K562 (cell line): ENCODE data around the gene CEACAM18. TPM values are rescaled to one million over a fixed set of nuclear protein-coding genes. Genes with fewer than 3 reads are reported as not detected.
A peak's percentile ranks its signal among the peaks of the same experiment; 100 is the strongest.

Source experiments
- ATAC-seq: fragments of 200-7000 bp; cut with Tn5 transposase; 3 replicates; pipeline ENCODE4 v1.9.1; 2020; ENCODE audit warnings: moderate library complexity
- BruUV-seq: library from RNA; stranded (reverse); fragments of 400-500 nt; replicated peaks from 2 replicates; lab custom pipeline; 2021; lab: Mats Ljungman, UMichigan
- CTCF ChIA-PET: fragments of 300-600 bp; formaldehyde crosslinking; extraction: SDS; loops from one replicate; lab custom pipeline; 2021; ENCODE audit warnings: low intra/inter-chr PET ratio; lab: Yijun Ruan, JAX
- POLR2A ChIA-PET: fragments of 300-600, 350-650 bp; sonication (Branson Sonifier 250); formaldehyde crosslinking; extraction: SDS; loops from one replicate; lab custom pipeline; 2021; ENCODE audit warnings: antibody characterized with exemption, inconsistent platforms; lab: Yijun Ruan, JAX
- DNase-seq, 4 experiments: peaks; one replicate each; pipeline versions ENCODE4 v3.0.0 to v3.0.0-alpha.2; 2011 to 2018; ENCODE audit warnings: low spot score in 3 of 4, mixed read lengths in 3 of 4; ENCODE audit errors: extremely low read depth in 1 of 4
- FAIRE-seq: peaks from 2 replicates; lab custom pipeline; 2011; peaks lifted over from hg19 to GRCh38; lab: Jason Lieb, UNC
- H2AFZ ChIP-seq: 2 replicates; pipeline ENCODE4 v1.6.0; 2011; ENCODE audit warnings: low read depth, low read length, control low read depth, inconsistent platforms
- H3K27ac ChIP-seq: fragments of 200-600 bp; 3 replicates; pipeline ENCODE4 v1.8.0; 2011; ENCODE audit warnings: low read depth, mild to moderate bottlenecking, control low read depth, inconsistent platforms, low read length, moderate library complexity, mixed read lengths; ENCODE audit errors: extremely low read depth
- H3K27me3 ChIP-seq, 2 experiments: fragments of 300-600 bp in 1 of 2; 2 replicates in 1 of 2; 3 replicates in 1 of 2; pipeline versions ENCODE4 v1.6.0 to v1.8.0; 2011; ENCODE audit warnings: inconsistent platforms in 2 of 2, low read length in 2 of 2, mild to moderate bottlenecking in 1 of 2, mixed read lengths in 1 of 2, moderate library complexity in 1 of 2; ENCODE audit not compliant: control insufficient read depth in 2 of 2, insufficient read depth in 2 of 2
- H3K36me3 ChIP-seq: fragments of 300-600 bp; 3 replicates; pipeline ENCODE4 v1.8.0; 2011; ENCODE audit warnings: mild to moderate bottlenecking, low read length, inconsistent platforms; ENCODE audit not compliant: control insufficient read depth, insufficient read depth
- H3K4me1 ChIP-seq, 2 experiments: fragments of 200-600 bp in 1 of 2; replicated peaks in 1 of 2; 2 replicates in 1 of 2; 3 replicates in 1 of 2; pipeline versions ENCODE4 v1.5.1 to v1.8.0; 2011; ENCODE audit warnings: inconsistent platforms in 2 of 2, low read length in 2 of 2, mild to moderate bottlenecking in 1 of 2, mixed read lengths in 1 of 2, moderate library complexity in 1 of 2; ENCODE audit not compliant: control insufficient read depth in 2 of 2, insufficient read depth in 2 of 2
- H3K4me2 ChIP-seq: 2 replicates; pipeline ENCODE4 v1.6.1; 2011; ENCODE audit warnings: low read length, control low read depth, inconsistent platforms, mixed read lengths; ENCODE audit not compliant: insufficient read depth
- H3K4me3 ChIP-seq: fragments of 200-600 bp; sonication (generic), shearing (Covaris generic); 2 replicates; pipeline ENCODE4 v1.5.1; 2016; ENCODE audit warnings: control low read depth, inconsistent platforms
- H3K79me2 ChIP-seq: fragments of 200-600 bp; 3 replicates; pipeline ENCODE4 v1.8.0; 2011; ENCODE audit warnings: low read length, inconsistent platforms; ENCODE audit not compliant: control insufficient read depth, insufficient read depth
- H3K9ac ChIP-seq, 2 experiments: 2 replicates each; pipeline versions ENCODE4 v1.6.0 to v1.6.1; 2011; ENCODE audit warnings: low read depth in 2 of 2, low read length in 2 of 2, control low read depth in 1 of 2, inconsistent platforms in 1 of 2, mild to moderate bottlenecking in 1 of 2, mixed read lengths in 1 of 2; ENCODE audit not compliant: insufficient read depth in 1 of 2
- H3K9me1 ChIP-seq: one replicate; pipeline ENCODE4 v1.6.0; 2011; ENCODE audit warnings: inconsistent platforms, mild to moderate bottlenecking, low read length, moderate library complexity; ENCODE audit not compliant: control insufficient read depth, insufficient read depth
- H3K9me3 ChIP-seq: replicated peaks from 2 replicates; pipeline ENCODE4 v1.5.1; 2011; ENCODE audit warnings: low read depth, low read length, inconsistent platforms; ENCODE audit not compliant: control insufficient read depth, insufficient read depth
- H4K20me1 ChIP-seq: replicated peaks from 2 replicates; pipeline ENCODE4 v1.6.1; 2011; ENCODE audit warnings: low read length, inconsistent platforms, mixed read lengths; ENCODE audit not compliant: control insufficient read depth, insufficient read depth
- CXXC5 ChIP-seq: fragments of 250-450 bp; sonication (Bioruptor Pico); IDR thresholded peaks from 2 replicates; pipeline ENCODE4 v1.8.0; 2022; ENCODE audit warnings: inconsistent platforms, mild to moderate bottlenecking, moderate library complexity
- HIVEP1 ChIP-seq: fragments of 250-450 bp; sonication (Bioruptor Pico); IDR thresholded peaks from 2 replicates; pipeline ENCODE4 v1.4.0; 2020; ENCODE audit warnings: mild to moderate bottlenecking
- HMGN3 ChIP-seq: IDR thresholded peaks from 2 replicates; pipeline ENCODE4 v1.6.1; 2011; ENCODE audit warnings: borderline replicate concordance, low read depth, mild to moderate bottlenecking, mixed read lengths, low read length; ENCODE audit not compliant: insufficient read length; ENCODE audit errors: extremely low read depth
- NFXL1 ChIP-seq: fragments of 450-650 bp; formaldehyde crosslinking; IDR thresholded peaks from 2 replicates; pipeline ENCODE4 v1.4.0; 2021; ENCODE audit warnings: mild to moderate bottlenecking
- RB1 ChIP-seq: fragments of 450-650 bp; IDR thresholded peaks from 2 replicates; pipeline ENCODE4 v1.6.1; 2017; ENCODE audit warnings: low read depth, mild to moderate bottlenecking
- RBBP5 ChIP-seq: fragments of 200-600 bp; sonication (generic); IDR thresholded peaks from 2 replicates; pipeline ENCODE4 v1.6.1; 2012; ENCODE audit warnings: borderline replicate concordance, mild to moderate bottlenecking, low read length, control low read depth, inconsistent platforms; ENCODE audit not compliant: insufficient read depth, poor library complexity, severe bottlenecking
- SAP30 ChIP-seq: fragments of 200-600 bp; sonication (generic); IDR thresholded peaks from 2 replicates; pipeline ENCODE4 v1.6.1; 2012; ENCODE audit warnings: borderline replicate concordance, low read depth, mild to moderate bottlenecking, moderate library complexity, low read length, control low read depth, inconsistent platforms; ENCODE audit not compliant: insufficient read depth, poor library complexity, severe bottlenecking
- SIN3B ChIP-seq: fragments of 450-650 bp; IDR thresholded peaks from 2 replicates; pipeline ENCODE4 v1.6.1; 2017; ENCODE audit warnings: low read depth, mild to moderate bottlenecking, moderate library complexity
- SMAD3 ChIP-seq: fragments of 450-650 bp; formaldehyde crosslinking; conservative IDR thresholded peaks from 2 replicates; pipeline ENCODE4 v1.4.0; 2020; ENCODE audit warnings: mild to moderate bottlenecking
- XRCC3 ChIP-seq: fragments of 450-650 bp; IDR thresholded peaks from 2 replicates; pipeline ENCODE4 v1.6.1; 2017; ENCODE audit warnings: mild to moderate bottlenecking, moderate library complexity
- ZFP30 ChIP-seq: fragments of 250-450 bp; sonication (Bioruptor Pico); IDR thresholded peaks from 2 replicates; pipeline ENCODE4 v1.8.0; 2022; ENCODE audit warnings: moderate library complexity, mild to moderate bottlenecking, inconsistent platforms, borderline replicate concordance
- ZNF23 ChIP-seq: fragments of 250-450 bp; sonication (Bioruptor Pico); IDR thresholded peaks from 2 replicates; pipeline ENCODE4 v1.4.0; 2020; ENCODE audit warnings: mild to moderate bottlenecking
- ZNF3 ChIP-seq: fragments of 250-450 bp; sonication (Bioruptor Pico); IDR thresholded peaks from 2 replicates; pipeline ENCODE4 v1.5.0; 2021; ENCODE audit warnings: mild to moderate bottlenecking, moderate library complexity
- ZNF707 ChIP-seq: fragments of 250-450 bp; sonication (Bioruptor Pico); conservative IDR thresholded peaks from 2 replicates; pipeline ENCODE4 v1.8.0; 2022; ENCODE audit warnings: inconsistent platforms, mild to moderate bottlenecking, moderate library complexity
- WGBS: fragments of 100-300 bp; shearing (Covaris generic); methylation state at CpG from one replicate; pipeline ENCODE4 v1.1.6; 2016; ENCODE audit warnings: low coverage, mixed read lengths; ENCODE audit not compliant: insufficient coverage; ENCODE audit errors: missing lambda C conversion rate; 5-methylcytosine and 5-hydroxymethylcytosine counted together
- in situ Hi-C: fragments of 300-500 bp; cut with MboI; formaldehyde crosslinking; loops from 4 replicates; pipeline ENCODE4 v1.15.0; 2018; ENCODE audit warnings: inconsistent platforms, mixed read lengths
- intact Hi-C: fragments of 100-400 bp; cut with micrococcal nuclease; formaldehyde crosslinking; loops from 2 replicates; pipeline ENCODE4 v1.14.2; 2022
- polyA plus RNA-seq, 8 experiments: library from polyadenylated mRNA; depleted of rRNA in 4 of 8; stranded (reverse) in 5 of 8; unstranded in 3 of 8; fragments of >200 nt; fragmentation: Nextera tagmentation in 2 of 8; fragmentation: Illumina TruSeq in 1 of 8; extraction: Ambion mirVana in 2 of 8; extraction: Trizol in 1 of 8; gene quantifications; 2 replicates each; pipeline versions ENCODE4 v1.2.1 to v1.2.3, GENCODE V29; 2011 to 2014; ENCODE audit warnings: inconsistent platforms in 1 of 8, missing spikeins in 1 of 8
- total RNA-seq, 7 experiments: library from RNA; depleted of rRNA in 6 of 7; stranded (reverse); fragments of >200 nt in 6 of 7; fragmentation: Illumina TruSeq in 2 of 7; extraction: Trizol in 2 of 7; gene quantifications; 2 replicates each; pipeline versions ENCODE4 v1.2.1 to v1.2.3, GENCODE V29; 2011 to 2021; ENCODE audit warnings: low replicate concordance in 1 of 7
- TF ChIP-seq, protein P1 (sequence below): fragments of 250-450 bp; sonication (Bioruptor Pico); IDR thresholded peaks from 2 replicates; pipeline ENCODE4 v1.5.0; 2022; ENCODE audit warnings: mild to moderate bottlenecking
- TF ChIP-seq, protein P2 (sequence below): sonication (generic); formaldehyde crosslinking; IDR thresholded peaks from 2 replicates; pipeline ENCODE4 v1.8.0; 2022; ENCODE audit warnings: mild to moderate bottlenecking, missing genetic modification reagents
- TF ChIP-seq, protein P3 (sequence below), 2 experiments: fragments of 450-650 bp in 1 of 2; sonication (generic) in 1 of 2; formaldehyde crosslinking; conservative IDR thresholded peaks; 2 replicates each; pipeline versions ENCODE4 v1.4.0 to v1.8.1; 2020 to 2022; ENCODE audit warnings: mild to moderate bottlenecking in 1 of 2, missing genetic modification reagents in 1 of 2

Gene CEACAM18
- total and polyA plus RNA-seq, 9 of the 15 experiments (the other 6 are each of a cell fraction or from before 2014, with no cell fraction given): 0.08 to 0.24 (median 0.15) TPM; not detected in 3

DNA sequence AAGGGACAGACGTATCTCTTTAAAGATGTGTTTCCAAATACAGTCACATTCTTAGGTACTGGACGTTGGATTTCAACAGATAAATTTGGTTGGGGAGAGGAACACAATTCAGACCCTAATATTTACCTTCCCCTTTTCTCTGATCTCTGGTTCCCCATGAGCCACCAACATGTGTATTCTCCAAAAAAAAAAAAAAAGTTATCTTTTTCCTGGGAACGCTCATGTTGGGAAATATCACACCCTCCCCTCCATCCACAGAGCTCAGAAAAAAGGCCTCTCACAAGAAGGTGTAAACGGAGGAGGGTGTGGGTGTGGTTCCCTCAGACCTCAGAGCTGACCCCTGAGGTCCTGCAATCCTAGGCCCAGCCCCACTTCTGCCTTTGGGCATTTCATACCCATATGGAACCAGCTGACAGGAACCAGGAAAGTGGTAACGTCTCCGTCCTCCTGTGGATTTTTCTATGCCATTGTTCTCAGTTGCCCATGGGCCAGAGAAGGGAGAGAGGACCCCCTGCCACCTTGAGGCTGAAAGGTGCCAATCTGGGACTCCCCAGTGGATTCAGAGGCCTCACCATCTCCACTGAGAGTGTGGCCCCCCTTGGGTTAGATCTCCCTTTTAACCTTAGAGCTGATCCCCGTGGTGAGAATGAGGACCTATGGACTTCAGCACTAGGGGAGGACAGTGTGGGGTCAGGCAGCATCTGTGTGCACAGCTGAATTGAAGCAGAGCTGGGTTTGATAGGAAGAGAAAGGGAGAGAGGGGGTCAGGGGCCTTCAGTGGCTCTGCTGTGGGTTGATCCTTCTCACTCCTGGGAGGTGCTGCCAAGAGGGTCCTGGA lies 31.7 kb downstream of the CEACAM18 start (continued):
- TF ChIP-seq RBBP5 (no peak), ZNF707 (CRISPR knock-in tag) (no peak), NFXL1 (CRISPR knock-in tag) (no peak), ZNF3 (CRISPR knock-in tag) (no peak), HIVEP1 (CRISPR knock-in tag) (no peak)
- TF ChIP-seq, protein P1, sequence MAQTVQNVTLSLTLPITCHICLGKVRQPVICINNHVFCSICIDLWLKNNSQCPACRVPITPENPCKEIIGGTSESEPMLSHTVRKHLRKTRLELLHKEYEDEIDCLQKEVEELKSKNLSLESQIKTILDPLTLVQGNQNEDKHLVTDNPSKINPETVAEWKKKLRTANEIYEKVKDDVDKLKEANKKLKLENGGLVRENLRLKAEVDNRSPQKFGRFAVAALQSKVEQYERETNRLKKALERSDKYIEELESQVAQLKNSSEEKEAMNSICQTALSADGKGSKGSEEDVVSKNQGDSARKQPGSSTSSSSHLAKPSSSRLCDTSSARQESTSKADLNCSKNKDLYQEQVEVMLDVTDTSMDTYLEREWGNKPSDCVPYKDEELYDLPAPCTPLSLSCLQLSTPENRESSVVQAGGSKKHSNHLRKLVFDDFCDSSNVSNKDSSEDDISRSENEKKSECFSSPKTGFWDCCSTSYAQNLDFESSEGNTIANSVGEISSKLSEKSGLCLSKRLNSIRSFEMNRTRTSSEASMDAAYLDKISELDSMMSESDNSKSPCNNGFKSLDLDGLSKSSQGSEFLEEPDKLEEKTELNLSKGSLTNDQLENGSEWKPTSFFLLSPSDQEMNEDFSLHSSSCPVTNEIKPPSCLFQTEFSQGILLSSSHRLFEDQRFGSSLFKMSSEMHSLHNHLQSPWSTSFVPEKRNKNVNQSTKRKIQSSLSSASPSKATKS (CRISPR knock-in tag): no peak

DNA sequence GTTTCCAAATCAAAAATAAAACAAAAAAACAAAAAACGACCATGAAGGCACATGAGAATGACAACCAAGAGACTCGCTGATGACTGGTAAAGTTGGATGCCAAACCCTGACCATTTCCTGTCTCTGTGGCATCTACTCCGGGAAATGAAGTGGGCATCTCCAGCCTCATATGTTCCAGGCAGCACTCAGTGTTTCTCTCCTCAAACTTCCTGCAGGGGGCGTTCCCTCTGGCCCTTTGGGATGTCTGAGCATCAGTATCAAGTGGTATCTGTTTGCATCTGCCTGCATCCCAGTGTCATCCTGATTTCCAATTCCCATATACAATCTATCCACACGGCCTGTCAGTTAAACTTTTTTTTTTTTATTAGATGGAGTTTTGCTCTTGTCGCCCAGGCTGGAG lies 33.0 kb downstream of the CEACAM18 start:
- in situ Hi-C loops (no loop called here), intact Hi-C loops (no loop called here)
- no TSS peak for BruUV-seq
- H3K36me3 ChIP-seq: no peaks in the 10 kb centered on the region
- POLR2A ChIA-PET: interaction anchor here (0.6 kb wide), 1 partner anchor 1459 kb away, joined by 3 read pairs; no protein-coding TSS in a partner anchor
- peak; percentile 34 to 64 (median 56) for DNase-seq
- WGBS: 45% methylated on average over 6 of the region's 6 CpGs
- no peaks in the 10 kb centered on the region for H3K27me3 ChIP-seq
- no peak overlapping the region for H3K4me3 ChIP-seq
- no peaks in the 10 kb centered on the region for H3K9me1 ChIP-seq
- no peaks in the 10 kb centered on the region for H4K20me1 ChIP-seq
- CTCF ChIA-PET: no interaction called here
- no peak overlapping the region for H3K4me2 ChIP-seq
- FAIRE-seq: no peak
- no peak for ATAC-seq
- no peaks in the 10 kb centered on the region for H3K9me3 ChIP-seq
- H3K4me1 ChIP-seq: peaks cover 31 to 51% of the 10 kb centered on the region in 2 experiments
- no peak overlapping the region for H3K9ac ChIP-seq
- peaks cover 12% of the 10 kb centered on the region for H3K79me2 ChIP-seq
- H2AFZ ChIP-seq: no peak overlapping the region
- H3K27ac ChIP-seq: no peak overlapping the region
- TF ChIP-seq, protein P2, sequence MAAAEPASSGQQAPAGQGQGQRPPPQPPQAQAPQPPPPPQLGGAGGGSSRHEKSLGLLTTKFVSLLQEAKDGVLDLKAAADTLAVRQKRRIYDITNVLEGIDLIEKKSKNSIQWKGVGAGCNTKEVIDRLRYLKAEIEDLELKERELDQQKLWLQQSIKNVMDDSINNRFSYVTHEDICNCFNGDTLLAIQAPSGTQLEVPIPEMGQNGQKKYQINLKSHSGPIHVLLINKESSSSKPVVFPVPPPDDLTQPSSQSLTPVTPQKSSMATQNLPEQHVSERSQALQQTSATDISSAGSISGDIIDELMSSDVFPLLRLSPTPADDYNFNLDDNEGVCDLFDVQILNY (CRISPR knock-in tag): no peak
- TF ChIP-seq HMGN3 (no peak), SMAD3 (CRISPR knock-in tag) (no peak), ZNF23 (CRISPR knock-in tag) (no peak), RB1 (no peak), SIN3B (no peak), SAP30 (no peak), CXXC5 (CRISPR knock-in tag) (peak; percentile 11; the same call in 1 of the 2 replicates), ZFP30 (CRISPR knock-in tag) (no peak), XRCC3 (no peak)
- TF ChIP-seq, protein P3, sequence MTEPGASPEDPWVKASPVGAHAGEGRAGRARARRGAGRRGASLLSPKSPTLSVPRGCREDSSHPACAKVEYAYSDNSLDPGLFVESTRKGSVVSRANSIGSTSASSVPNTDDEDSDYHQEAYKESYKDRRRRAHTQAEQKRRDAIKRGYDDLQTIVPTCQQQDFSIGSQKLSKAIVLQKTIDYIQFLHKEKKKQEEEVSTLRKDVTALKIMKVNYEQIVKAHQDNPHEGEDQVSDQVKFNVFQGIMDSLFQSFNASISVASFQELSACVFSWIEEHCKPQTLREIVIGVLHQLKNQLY (CRISPR knock-in tag; conservative IDR thresholded peaks at IDR 0.05): no peak
